ENCODE results near the gene MAP6. TPM values are rescaled to one million over a fixed set of nuclear protein-coding genes. Genes with fewer than 3 reads are reported as not detected.

MAP6 gene
- total and polyA plus RNA-seq, 2 of the 13 experiments (the other 11 are each of a cell fraction or from before 2014, with no cell fraction given): 0.04 TPM; not detected in 1

GRCh38 chr11:75597636-75598035 lies 71.2 kb downstream of the MAP6 start (continued):
- TF ChIP-seq ZHX1 (CRISPR knock-in tag; IDR thresholded peaks at IDR 0.05; ENCODE audit: low read depth) (no peak), ZNF362 (CRISPR knock-in tag; IDR thresholded peaks at IDR 0.05; ENCODE audit: borderline replicate concordance) (no peak), GMEB1 (CRISPR knock-in tag; IDR thresholded peaks at IDR 0.05; ENCODE audit: borderline replicate concordance) (no peak), ZNF354B (CRISPR knock-in tag; IDR thresholded peaks at IDR 0.05) (no peak), HINFP (CRISPR knock-in tag; IDR thresholded peaks at IDR 0.05; ENCODE audit: low read depth) (no peak), PRDM4 (CRISPR knock-in tag; IDR thresholded peaks at IDR 0.05; ENCODE audit: borderline replicate concordance) (no peak), POLR2G (IDR thresholded peaks at IDR 0.05; ENCODE audit: low read depth, low read length) (no peak), ZBTB42 (CRISPR knock-in tag; IDR thresholded peaks at IDR 0.05) (no peak), ZNF556 (CRISPR knock-in tag; IDR thresholded peaks at IDR 0.05; ENCODE audit: borderline replicate concordance) (no peak), TCF7 (IDR thresholded peaks at IDR 0.05; ENCODE audit: low read depth) (no peak), HHEX (CRISPR knock-in tag; IDR thresholded peaks at IDR 0.05) (no peak), HOXA3 (CRISPR knock-in tag; IDR thresholded peaks at IDR 0.05) (no peak), ZBTB14 (CRISPR knock-in tag; IDR thresholded peaks at IDR 0.05) (no peak), ZNF75D (CRISPR knock-in tag; IDR thresholded peaks at IDR 0.05; ENCODE audit: borderline replicate concordance) (no peak)
